Measurements from ENCODE around the gene MRPL22.
"Not testable (repeated sequence)": the region's sequence is repeated elsewhere in the genome, so short reads cannot be mapped to it uniquely, and the experiment has no call there.

MRPL22 gene

DNA sequence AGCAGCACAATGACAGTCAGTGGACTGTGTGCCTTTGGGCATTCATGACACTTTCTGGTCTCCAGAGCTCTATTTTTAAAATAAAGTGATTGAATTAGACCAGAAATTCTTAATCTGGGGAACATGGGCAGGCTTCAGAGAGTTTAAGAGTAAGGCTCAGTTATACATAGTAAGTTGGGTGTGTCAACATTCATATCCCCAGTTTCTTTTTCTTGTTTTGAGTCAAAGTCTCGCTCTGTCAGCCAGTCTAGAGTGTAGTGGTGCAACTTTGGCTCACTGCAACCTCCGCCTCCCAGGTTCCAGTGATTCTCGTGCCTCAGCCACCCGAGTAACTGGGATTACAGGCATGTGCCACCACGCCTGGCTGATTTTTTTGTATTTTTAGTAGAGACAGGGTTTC, 59.0 kb downstream of the MRPL22 start:
- no peak for DNase-seq

DNA sequence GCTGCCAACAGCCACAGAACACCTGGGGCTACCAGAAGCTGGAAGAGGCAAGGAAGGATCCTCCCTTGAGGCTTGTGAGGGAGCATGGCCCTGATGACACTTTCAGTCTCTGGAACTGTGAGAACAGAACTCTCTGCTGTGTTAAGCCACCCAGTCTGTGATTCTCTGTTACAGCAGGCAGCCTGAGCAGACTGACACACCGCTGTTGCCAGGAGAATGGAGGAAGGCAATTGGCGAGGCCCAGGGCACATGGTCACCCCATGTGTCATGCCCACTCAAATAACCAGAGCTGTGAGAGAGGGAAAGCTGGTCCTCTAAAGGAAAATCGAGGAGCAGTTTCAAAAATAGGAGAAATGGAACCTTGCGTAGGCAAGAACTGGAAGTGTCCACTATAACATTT, 60.6 kb downstream of the MRPL22 start:
- DNase-seq: no peak

DNA sequence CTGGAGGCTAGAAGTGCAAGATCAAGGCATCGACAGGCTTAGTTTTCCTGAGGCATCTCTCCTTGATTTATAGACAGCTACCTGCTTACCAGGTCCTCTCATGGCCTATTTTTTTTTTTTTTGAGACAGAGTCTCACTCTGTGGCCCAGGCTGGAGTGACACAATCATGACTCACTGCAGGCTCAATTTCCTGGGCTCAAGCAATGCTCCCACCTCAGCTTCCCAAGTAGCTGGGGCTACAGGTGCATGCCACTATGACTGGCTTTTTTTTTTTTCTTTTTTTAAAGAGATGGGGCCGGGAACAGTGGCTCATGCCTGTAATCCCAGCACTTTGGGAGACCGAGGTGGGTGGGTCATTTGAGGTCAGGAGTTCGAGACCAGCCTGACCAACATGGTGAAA, 61.8 kb downstream of the MRPL22 start:
- not testable (repeated sequence) for DNase-seq

- no peak for DNase-seq
Observed at GRCh38 chr5:155004138-155004744, 63.4 kb downstream of the MRPL22 start.

- DNase-seq: not testable (repeated sequence)
Observed at GRCh38 chr5:155006265-155006664, 65.4 kb downstream of the MRPL22 start.

GRCh38 chr5:155008669-155009068, 67.8 kb downstream of the MRPL22 start:
- DNase-seq: no peak

DNA sequence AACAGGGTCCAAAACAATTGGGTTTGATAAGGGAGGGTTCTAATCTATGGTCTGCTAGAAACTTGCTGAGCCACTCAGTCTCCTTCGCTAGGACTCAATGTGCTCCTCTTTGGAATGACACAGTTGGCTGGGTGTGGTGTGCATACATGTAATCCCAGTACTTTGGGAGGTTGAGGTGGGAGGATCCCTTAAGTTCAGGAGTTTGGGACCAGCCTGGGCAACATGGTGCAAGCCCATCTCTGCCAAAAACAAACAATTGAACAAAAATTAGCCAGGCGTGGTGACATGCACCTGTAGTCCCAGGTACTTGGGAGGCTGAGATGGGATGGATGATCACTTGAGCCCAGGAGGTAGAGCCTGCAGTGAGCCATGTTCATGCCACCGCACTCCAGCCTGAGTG, 70.0 kb downstream of the MRPL22 start:
- no peak for DNase-seq

DNA sequence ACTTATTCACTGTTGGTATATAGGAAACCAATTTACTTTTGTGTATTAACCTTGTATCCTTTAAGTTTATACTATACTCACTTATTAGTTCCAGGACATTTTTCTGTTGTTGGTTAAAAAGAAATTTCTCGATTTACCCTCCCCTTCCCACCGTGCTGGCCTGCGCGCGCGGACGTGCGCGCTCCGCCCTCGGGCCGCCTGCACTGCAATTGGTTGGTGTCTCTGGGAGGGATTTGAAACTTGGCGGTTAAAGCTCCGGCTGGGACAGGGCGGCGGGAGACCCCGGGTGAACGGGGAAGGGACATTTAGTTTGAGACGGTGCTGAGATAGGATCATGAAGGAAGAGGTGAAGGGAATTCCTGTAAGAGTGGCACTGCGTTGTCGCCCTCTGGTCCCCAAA, 72.7 kb downstream of the MRPL22 start, which contains the start of gene KIF4B:
TSS of gene KIF4B (plus strand) at position 230 of the 400 bp plus-strand sequence. CDS start at position 335, 105 bp downstream.
- DNase-seq: no peak

DNA sequence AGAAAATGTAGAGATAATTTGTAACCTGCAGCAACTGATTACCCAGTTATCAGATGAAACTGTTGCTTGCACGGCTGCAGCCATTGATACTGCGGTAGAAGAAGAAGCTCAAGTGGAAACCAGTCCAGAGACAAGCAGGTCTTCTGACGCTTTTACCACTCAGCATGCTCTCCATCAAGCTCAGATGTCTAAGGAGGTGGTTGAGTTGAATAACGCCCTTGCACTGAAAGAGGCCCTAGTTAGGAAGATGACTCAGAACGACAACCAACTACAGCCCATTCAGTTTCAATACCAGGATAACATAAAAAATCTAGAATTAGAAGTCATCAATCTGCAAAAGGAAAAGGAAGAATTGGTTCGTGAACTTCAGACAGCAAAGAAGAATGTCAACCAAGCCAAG, 74.4 kb downstream of the MRPL22 start:
- DNase-seq: no peak

DNA sequence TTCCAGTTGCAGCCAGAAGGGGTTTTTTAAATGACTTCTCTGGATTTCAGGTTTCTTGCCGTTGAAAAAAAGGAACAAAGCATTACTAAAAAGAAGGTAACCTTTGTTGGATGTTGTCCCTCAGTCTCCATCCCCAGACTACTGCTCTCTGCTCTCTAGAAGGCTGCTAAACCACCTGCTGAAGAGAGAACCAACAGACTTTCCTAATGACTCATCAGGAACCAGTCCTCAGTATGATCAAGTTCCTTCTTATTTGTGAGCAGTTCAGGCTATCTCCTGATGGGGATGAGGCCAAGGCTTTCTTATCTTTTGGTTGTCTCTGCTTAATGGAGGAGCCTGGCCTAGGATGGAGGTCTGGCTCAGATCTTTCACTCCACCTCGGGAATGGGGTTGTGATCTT, 76.7 kb downstream of the MRPL22 start:
- DNase-seq: no peak

Measured in DMS79 treated with DMSO at 0.1 percent for 48 hours (cell line).